Measurements from ENCODE around the gene RUNX2. TPM values are rescaled to one million over a fixed set of nuclear protein-coding genes. Genes with fewer than 3 reads are reported as not detected.

The RUNX2 gene
- total RNA-seq, 2 donors from 2014 or later: 6.7 to 29.5 TPM

DNA sequence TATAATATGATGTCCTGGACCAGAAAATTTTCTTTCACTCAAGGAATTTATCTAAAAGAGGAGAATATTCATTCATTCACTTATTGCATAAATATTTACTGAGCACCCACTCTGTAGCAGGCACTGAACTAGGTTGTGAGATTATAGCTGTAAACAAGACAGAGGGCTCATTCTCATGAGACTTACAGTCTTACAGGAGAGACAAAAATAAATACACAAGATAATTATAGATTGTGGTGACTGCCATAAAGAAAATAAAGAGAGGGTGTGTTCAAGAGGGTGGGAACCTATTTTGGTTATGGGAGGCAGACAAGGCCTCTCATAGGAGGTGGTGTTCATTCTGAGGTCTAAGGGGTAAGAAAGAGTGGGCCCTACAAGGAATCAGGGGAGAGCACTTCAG, 159.5 kb downstream of the RUNX2 start:
- Mint-ChIP-seq H3K27ac (peak overlapping the region in 1 of 2 donors; percentile 3), H3K4me3 (no peak overlapping the region), H3K36me3 (no peaks in the 10 kb centered on the region), H3K4me1 (ENCODE audit: low read depth in 2 of 2) (peaks cover 3 to 62% of the 10 kb centered on the region in 2 donors), H3K27me3 (no peaks in the 10 kb centered on the region), H3K9me3 (no peaks in the 10 kb centered on the region)
- DNase-seq (ENCODE audit: low spot score) (no peak), ATAC-seq (no peak)

DNA sequence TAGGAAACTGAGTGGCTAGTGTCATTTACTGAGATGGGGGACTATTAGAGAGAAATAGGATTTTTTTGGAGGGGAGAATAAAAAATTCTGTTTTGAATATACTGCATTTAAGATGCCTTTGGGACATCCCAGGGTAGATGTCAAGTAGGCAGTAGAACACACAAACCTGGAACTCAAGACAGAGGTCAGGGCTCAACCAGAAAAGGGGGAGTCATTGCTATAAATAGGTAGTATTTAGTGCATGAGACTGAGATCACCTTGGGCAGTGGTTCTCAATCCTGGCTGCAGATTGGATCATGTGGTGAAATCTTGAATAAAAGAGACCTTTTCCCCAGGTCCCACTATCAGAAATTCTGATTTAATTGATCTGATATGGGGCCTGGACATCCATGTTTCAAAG, 160.1 kb downstream of the RUNX2 start:
- Mint-ChIP-seq H3K36me3 (no peaks in the 10 kb centered on the region), H3K4me3 (no peak overlapping the region), H3K4me1 (ENCODE audit: low read depth in 2 of 2) (peaks cover 3 to 62% of the 10 kb centered on the region in 2 donors), H3K27me3 (no peaks in the 10 kb centered on the region), H3K9me3 (no peaks in the 10 kb centered on the region), H3K27ac (no peak overlapping the region)
- ATAC-seq: no peak
- DNase-seq (ENCODE audit: low spot score): no peak

DNA sequence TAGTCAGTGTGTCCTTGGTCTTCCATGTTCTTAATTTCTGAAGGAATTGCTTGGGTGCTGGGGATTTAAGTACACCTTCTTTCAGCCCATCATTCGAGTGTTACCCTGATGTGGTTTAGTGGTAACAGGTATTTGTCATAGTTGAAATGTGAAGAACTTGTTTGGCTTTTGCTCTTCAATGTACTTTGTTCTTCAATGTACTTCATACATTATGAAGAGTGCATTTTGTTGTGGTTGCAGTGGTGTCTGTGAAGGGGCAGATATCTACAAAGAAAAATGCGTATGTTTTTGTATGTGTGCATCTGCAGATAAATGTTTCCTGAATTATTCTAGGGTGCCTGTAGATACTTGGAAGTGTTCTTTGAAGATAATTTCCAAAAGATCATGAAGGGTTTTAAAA, 160.8 kb downstream of the RUNX2 start:
- no peaks in the 10 kb centered on the region for H3K27me3 Mint-ChIP-seq
- DNase-seq (ENCODE audit: low spot score) (no peak), ATAC-seq (peak in 1 of 2 donors; percentile 25)
- peak overlapping the region in 1 of 2 donors; percentile 32 for H3K27ac Mint-ChIP-seq
- no peaks in the 10 kb centered on the region for H3K9me3 Mint-ChIP-seq
- peaks cover 2% of the 10 kb centered on the region for H3K36me3 Mint-ChIP-seq
- no peak overlapping the region for H3K4me3 Mint-ChIP-seq
- H3K4me1 Mint-ChIP-seq (ENCODE audit: low read depth in 2 of 2): peaks cover 5 to 60% of the 10 kb centered on the region in 2 donors

DNA sequence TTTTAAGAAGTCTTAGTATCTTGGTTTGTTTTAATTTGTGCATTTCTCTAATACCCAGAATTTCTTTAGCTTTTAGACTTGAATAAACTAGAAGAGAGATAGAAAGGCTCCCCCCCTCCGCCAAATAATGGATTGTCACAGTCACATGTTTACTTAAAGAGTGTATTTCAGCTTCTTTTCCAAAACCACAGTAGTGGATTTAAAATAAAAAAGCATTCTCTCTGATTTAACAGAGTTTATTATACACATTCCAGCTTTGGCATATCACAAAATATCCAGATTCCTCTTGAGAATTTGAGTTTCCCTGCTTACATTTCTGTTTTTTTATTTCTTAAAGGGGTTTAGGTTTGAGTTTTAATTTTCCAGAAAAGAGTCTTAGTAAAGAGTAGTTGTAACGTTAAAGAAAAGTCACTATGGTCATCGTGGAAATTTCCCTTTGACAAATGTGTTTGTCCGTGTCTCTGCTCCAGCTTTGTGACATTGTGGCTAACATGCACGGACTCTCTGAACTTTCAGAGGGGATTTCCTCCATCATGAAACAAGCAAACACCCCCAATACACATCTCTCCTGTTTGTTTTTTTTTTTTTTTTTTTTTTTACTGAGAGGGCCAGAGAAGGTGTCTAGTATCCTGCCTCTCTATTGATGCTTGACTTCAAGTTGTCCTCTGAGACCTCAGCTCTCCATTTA, 163.1 kb downstream of the RUNX2 start:
- peaks cover 12% of the 10 kb centered on the region for H3K36me3 Mint-ChIP-seq

DNA sequence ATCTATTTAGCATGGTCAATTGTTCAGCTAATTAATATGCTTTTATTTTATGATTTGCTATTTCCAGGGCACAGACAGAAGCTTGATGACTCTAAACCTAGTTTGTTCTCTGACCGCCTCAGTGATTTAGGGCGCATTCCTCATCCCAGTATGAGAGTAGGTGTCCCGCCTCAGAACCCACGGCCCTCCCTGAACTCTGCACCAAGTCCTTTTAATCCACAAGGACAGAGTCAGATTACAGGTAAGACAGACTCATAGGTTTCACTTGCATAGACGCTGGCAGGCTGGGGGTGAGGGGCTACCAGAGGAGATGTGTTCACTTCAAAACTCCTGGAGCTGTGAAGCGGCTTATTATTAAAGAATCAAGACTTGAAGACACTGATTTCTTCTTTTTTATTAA, 163.7 kb downstream of the RUNX2 start:
- H3K4me3 Mint-ChIP-seq: no peak overlapping the region
- peaks cover 12% of the 10 kb centered on the region for H3K36me3 Mint-ChIP-seq
- DNase-seq (ENCODE audit: low spot score) (no peak), ATAC-seq (no peak)
- no peaks in the 10 kb centered on the region for H3K27me3 Mint-ChIP-seq
- no peaks in the 10 kb centered on the region for H3K9me3 Mint-ChIP-seq
- H3K4me1 Mint-ChIP-seq (ENCODE audit: low read depth in 2 of 2): peaks cover 20 to 63% of the 10 kb centered on the region in 2 donors
- H3K27ac Mint-ChIP-seq: peak overlapping the region in 1 of 2 donors; percentile 37

More for the DNA sequence above, 163.1 kb downstream of the RUNX2 start:
- Mint-ChIP-seq H3K9me3 (no peaks in the 10 kb centered on the region), H3K4me1 (ENCODE audit: low read depth in 2 of 2) (peaks cover 20 to 63% of the 10 kb centered on the region in 2 donors), H3K27ac (peak overlapping the region in 1 of 2 donors; percentile 37), H3K4me3 (peak overlapping the region; percentile 1), H3K27me3 (no peaks in the 10 kb centered on the region)
- no peak for DNase-seq (ENCODE audit: low spot score)
- ATAC-seq: no peak

DNA sequence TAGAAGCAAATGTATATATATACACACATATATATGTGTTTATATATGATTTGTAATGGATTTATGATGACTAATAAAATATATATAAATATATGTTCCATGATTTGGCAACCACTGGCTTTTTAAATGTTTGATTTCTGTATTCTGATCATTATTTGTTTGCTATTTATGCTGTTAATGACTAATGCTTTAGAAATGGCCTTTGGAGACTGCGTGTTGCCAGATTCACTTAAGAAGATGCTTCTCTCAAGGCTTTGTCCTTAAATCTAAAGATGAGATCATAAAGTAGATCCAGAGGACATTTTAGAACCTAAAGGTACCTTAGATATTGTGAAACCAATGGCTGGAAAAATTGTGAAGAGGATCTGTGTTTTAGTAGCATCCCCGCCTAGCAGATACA, 165.6 kb downstream of the RUNX2 start:
- no peaks in the 10 kb centered on the region for H3K9me3 Mint-ChIP-seq
- H3K4me3 Mint-ChIP-seq: peak overlapping the region; percentile 36
- no peak for DNase-seq (ENCODE audit: low spot score)
- peak overlapping the region in 1 of 2 donors; percentile 55 for H3K27ac Mint-ChIP-seq
- H3K4me1 Mint-ChIP-seq (ENCODE audit: low read depth in 2 of 2): peaks cover 22 to 57% of the 10 kb centered on the region in 2 donors
- peaks cover 18% of the 10 kb centered on the region for H3K36me3 Mint-ChIP-seq
- ATAC-seq: no peak
- no peaks in the 10 kb centered on the region for H3K27me3 Mint-ChIP-seq

DNA sequence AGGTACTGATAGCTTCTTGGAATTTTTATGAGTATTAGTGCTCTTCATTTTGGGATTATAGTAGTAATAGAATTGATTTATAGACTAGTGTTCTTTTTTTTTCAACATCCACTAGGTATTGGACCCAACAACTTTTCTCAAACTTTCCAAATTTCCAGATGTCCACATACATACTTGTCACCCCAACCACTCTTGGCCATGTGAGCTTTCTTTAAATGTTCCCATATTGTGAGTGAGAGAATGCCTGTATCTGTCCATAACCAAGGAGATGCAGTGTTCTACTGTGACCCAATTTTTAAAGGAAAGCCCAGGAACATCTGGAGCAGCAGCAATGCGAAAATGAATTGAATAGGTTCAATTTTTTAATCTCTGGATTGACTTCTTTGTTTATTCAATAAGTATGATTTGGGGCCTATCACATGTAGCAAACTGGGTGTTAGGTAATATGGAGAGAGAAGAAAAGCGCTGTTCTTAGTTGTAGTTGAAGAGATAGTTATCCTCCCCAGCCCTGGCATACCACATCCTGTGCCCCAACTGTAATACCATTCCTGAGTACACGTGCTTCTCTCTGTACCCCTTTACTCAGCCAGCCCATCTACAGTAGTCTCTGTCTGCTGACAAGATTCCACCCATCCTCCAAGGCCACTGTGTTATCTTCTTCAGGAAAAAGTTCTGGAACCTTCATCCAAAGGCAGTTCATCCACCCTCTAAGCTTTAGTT, 166.4 kb downstream of the RUNX2 start:
- peak overlapping the region; percentile 9 to 55 for H3K27ac Mint-ChIP-seq
- peak in 1 of 2 donors; percentile 79 for ATAC-seq
- H3K4me3 Mint-ChIP-seq: peak overlapping the region; percentile 24
- H3K9me3 Mint-ChIP-seq: no peaks in the 10 kb centered on the region
- no peaks in the 10 kb centered on the region for H3K27me3 Mint-ChIP-seq
- H3K36me3 Mint-ChIP-seq: peaks cover 18% of the 10 kb centered on the region
- peaks cover 23 to 52% of the 10 kb centered on the region in 2 donors for H3K4me1 Mint-ChIP-seq (ENCODE audit: low read depth in 2 of 2)
- DNase-seq (ENCODE audit: low spot score): no peak

DNA sequence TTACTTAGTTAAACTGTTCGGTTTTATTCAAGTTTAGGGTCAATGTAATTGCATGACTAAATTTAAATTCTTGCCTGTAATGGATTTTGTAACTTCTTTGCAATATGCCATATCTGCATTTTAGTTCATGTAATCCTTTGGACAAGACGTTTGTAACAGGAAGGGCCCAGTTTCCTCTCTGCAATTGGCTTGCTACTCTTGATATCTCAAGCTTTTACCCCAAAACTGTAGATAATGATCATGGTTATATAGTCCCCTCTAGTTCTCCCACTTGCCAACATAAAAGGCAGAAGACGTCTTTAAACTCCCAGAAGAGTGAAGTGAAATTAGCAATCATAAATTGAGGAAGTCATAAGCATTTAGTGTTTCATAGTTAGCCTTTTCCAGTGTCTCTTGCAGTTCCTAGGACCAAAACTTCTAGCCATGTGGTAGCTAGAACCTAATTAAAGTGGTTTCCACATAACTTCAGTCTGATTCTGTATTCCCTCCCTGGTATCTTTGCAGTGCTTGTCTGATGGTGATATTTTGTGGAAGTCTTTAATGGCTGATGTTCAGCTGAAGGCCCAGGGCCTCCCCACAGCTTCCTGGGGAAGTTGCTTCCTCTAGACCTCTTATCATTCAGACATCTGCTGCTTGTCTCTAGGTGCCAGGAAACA, 167.4 kb downstream of the RUNX2 start:
- Mint-ChIP-seq H3K36me3 (peaks cover 18% of the 10 kb centered on the region), H3K9me3 (no peaks in the 10 kb centered on the region), H3K27me3 (no peaks in the 10 kb centered on the region), H3K27ac (peak overlapping the region; percentile 36 to 55), H3K4me1 (ENCODE audit: low read depth in 2 of 2) (peaks cover 20 to 48% of the 10 kb centered on the region in 2 donors), H3K4me3 (peak overlapping the region; percentile 15)
- no peak for ATAC-seq
- no peak for DNase-seq (ENCODE audit: low spot score)

DNA sequence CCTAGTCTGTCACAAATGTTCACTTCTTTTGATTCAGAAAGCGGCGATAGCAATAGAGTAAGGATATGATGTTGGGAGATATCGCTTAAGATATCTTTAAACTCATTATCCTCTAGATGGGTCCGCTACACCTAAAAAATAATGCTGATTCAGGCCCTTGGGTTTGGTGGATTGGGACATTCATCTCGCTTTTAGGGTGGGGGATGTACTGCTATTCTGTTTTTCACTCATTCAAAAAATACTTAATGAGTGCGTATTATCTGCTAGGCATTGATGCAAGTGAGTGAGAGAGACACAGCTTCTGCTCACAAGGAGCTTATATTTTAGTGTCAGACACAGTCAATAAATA, 167.9 kb downstream of the RUNX2 start:
- H3K9me3 Mint-ChIP-seq: no peaks in the 10 kb centered on the region
- no peak for ATAC-seq
- H3K27ac Mint-ChIP-seq: peak overlapping the region; percentile 36 to 55
- H3K4me3 Mint-ChIP-seq: peak overlapping the region; percentile 15
- H3K36me3 Mint-ChIP-seq: peaks cover 18% of the 10 kb centered on the region
- H3K27me3 Mint-ChIP-seq: no peaks in the 10 kb centered on the region
- no peak for DNase-seq (ENCODE audit: low spot score)
- peaks cover 20 to 49% of the 10 kb centered on the region in 2 donors for H3K4me1 Mint-ChIP-seq (ENCODE audit: low read depth in 2 of 2)

DNA sequence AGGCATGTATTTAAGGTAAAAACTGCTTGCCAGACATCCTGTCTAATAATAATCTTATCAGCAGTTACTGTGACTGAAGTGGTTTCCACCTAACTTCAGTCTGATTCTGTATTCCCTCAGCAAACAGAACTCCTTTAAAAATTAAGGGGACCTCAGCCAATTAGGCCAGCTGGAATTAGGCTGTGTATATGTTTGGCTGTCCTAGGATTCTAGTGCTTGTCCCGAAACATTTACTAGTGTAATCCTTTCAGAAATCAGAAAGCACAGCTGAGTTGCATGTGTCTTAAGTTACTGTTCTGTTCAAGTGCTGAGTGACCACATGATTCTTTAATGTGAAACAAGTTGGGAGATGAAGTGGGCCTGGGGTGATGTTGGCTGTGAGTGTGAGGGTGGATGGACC, 170.5 kb downstream of the RUNX2 start:
- Mint-ChIP-seq H3K27me3 (no peaks in the 10 kb centered on the region), H3K36me3 (peaks cover 23% of the 10 kb centered on the region), H3K9me3 (no peaks in the 10 kb centered on the region), H3K4me1 (ENCODE audit: low read depth in 2 of 2) (peaks cover 20 to 55% of the 10 kb centered on the region in 2 donors), H3K4me3 (no peak overlapping the region), H3K27ac (no peak overlapping the region)
- DNase-seq (ENCODE audit: low spot score) (no peak), ATAC-seq (no peak)

DNA sequence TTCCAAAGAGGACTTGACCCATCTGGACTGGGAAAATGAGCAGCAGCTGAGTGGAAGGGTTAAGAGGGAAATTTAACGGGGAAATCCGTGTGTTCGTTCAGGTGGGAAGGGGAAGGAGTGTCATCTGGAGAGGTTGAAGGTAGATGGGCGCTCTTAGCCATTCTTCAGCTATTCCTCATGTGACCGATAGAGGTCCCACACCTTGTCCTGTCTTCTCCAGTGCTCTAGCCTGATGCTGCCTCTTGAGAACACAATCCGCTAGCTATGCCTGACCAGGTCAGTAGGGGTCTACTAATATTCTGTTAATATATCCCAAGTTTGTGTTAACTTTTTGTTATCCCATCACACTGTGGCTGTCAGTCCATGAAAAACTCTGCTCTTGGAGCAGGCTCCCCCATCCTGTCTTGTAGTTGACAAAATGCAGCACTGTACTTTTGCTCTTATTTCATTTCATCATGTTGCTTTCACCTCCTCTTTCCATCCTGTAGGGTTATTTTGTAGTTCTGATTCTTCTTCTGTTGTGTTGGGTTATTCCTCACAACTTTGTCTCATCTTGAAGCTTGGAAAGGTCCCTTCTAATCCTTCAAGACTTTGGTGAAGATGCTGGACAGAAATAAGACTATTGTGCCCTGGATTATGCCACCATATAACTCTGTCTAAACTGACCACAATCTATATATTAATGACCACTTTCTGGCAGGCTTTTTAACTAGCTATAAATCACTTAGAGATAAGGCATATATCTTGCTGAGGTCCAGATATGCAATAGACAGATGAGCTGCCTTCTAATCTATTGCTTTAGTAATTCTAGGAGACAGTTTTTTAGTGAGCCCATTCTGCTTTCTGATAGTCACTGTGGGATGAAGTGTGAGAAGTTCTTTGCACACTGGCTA, 173.0 kb downstream of the RUNX2 start:
- Mint-ChIP-seq H3K4me3 (no peak overlapping the region), H3K4me1 (ENCODE audit: low read depth in 2 of 2) (peaks cover 3 to 41% of the 10 kb centered on the region in 2 donors), H3K36me3 (peaks cover 11% of the 10 kb centered on the region), H3K27ac (no peak overlapping the region), H3K9me3 (no peaks in the 10 kb centered on the region), H3K27me3 (no peaks in the 10 kb centered on the region)
- ATAC-seq (peak in 1 of 2 donors; percentile 20), DNase-seq (ENCODE audit: low spot score) (no peak)

DNA sequence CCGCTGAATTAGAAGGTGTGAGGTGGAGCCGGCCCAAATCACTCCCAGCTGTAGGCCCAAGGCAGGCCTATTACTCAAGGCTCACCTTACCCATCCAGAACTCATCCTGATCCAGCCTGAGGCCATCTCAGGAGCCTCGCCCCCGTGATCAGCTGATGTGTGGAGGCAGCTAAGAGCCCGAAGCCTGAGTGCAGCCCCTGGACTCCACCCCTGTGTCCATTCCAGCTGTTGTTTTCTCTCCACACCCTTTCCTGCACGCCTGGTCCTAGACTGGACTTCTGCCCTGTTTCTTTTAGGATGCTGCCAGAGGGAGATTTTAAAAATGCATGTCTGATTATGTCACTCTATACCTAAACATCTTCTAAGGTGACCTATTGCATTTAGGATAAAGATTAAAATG, 174.3 kb downstream of the RUNX2 start:
- no peak for ATAC-seq
- no peak for DNase-seq (ENCODE audit: low spot score)
- H3K4me3 Mint-ChIP-seq: no peak overlapping the region
- H3K27me3 Mint-ChIP-seq: no peaks in the 10 kb centered on the region
- no peak overlapping the region for H3K27ac Mint-ChIP-seq
- peaks cover 9% of the 10 kb centered on the region for H3K36me3 Mint-ChIP-seq
- no peaks in the 10 kb centered on the region for H3K9me3 Mint-ChIP-seq
- H3K4me1 Mint-ChIP-seq (ENCODE audit: low read depth in 2 of 2): peaks cover 3 to 35% of the 10 kb centered on the region in 2 donors

DNA sequence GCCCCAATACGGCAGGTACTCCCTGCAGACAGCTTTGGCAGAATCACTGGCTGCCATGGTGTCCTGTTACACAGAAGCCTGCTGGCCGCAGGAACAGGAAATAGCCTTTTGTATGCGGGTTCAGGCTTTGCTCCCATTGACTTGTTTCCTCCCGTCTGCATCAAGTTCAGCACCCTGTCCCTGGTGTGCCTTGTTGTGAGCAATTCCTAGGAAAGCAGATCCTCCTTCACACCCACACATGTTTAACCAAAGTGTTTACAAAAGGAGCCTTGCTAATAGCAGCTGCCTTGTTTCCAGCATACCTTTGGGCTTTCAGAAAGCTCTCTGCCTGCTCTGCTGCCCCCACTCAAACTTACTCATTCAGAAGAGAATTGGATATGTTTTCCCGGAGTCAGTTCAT, 176.8 kb downstream of the RUNX2 start:
- Mint-ChIP-seq H3K4me1 (ENCODE audit: low read depth in 2 of 2) (peaks cover 0 to 24% of the 10 kb centered on the region in 2 donors), H3K4me3 (no peak overlapping the region), H3K27me3 (no peaks in the 10 kb centered on the region), H3K36me3 (peaks cover 5% of the 10 kb centered on the region), H3K9me3 (no peaks in the 10 kb centered on the region), H3K27ac (no peak overlapping the region)
- no peak for ATAC-seq
- DNase-seq (ENCODE audit: low spot score): no peak
